DND-41 (cell line): Measurements from ENCODE around the gene SMCO2.

Source experiments
- ATAC-seq: fragments of 200-7000 bp; cut with Tn5 transposase; 3 replicates; pipeline ENCODE4 v1.9.1; 2021; ENCODE audit warnings: low read depth; ENCODE audit not compliant: insufficient read depth
- DNase-seq: peaks from one replicate; pipeline ENCODE4 v3.0.0-alpha.2; 2020
- H2AFZ ChIP-seq: 2 replicates; pipeline ENCODE4 v1.6.0; 2012; ENCODE audit warnings: low read depth, low read length
- H3K27ac ChIP-seq: 2 replicates; pipeline ENCODE4 v1.5.1; 2012; ENCODE audit warnings: low read length, inconsistent platforms
- H3K27me3 ChIP-seq: fragments of 200-600 bp; sonication (generic); 2 replicates; pipeline ENCODE4 v1.6.0; 2012; ENCODE audit warnings: low read length, mild to moderate bottlenecking, inconsistent platforms; ENCODE audit not compliant: insufficient read depth, poor library complexity
- H3K36me3 ChIP-seq: 2 replicates; pipeline ENCODE4 v1.5.1; 2012; ENCODE audit warnings: low read length, inconsistent platforms; ENCODE audit not compliant: insufficient read depth
- H3K4me1 ChIP-seq: 2 replicates; pipeline ENCODE4 v1.5.1; 2012; ENCODE audit warnings: mild to moderate bottlenecking, low read length; ENCODE audit not compliant: insufficient read depth
- H3K4me2 ChIP-seq: 2 replicates; pipeline ENCODE4 v1.6.0; 2012; ENCODE audit warnings: mild to moderate bottlenecking, moderate library complexity, low read length, inconsistent platforms; ENCODE audit not compliant: insufficient read depth
- H3K4me3 ChIP-seq, 2 experiments: fragments of 200-600 bp in 1 of 2; shearing (Covaris generic) in 1 of 2; 2 replicates each; pipeline ENCODE4 v1.5.1; 2012 to 2016; ENCODE audit warnings: inconsistent platforms in 2 of 2, low read length in 2 of 2, mild to moderate bottlenecking in 2 of 2, low read depth in 1 of 2, moderate library complexity in 1 of 2
- H3K79me2 ChIP-seq: 2 replicates; pipeline ENCODE4 v1.6.0; 2012; ENCODE audit warnings: low read length, inconsistent platforms; ENCODE audit not compliant: insufficient read depth
- H3K9ac ChIP-seq: 2 replicates; pipeline ENCODE4 v1.6.0; 2012; ENCODE audit warnings: low read depth, mild to moderate bottlenecking, inconsistent platforms, low read length, moderate library complexity
- H3K9me3 ChIP-seq: 2 replicates; pipeline ENCODE4 v1.5.1; 2012; ENCODE audit warnings: low read length, moderate library complexity, mild to moderate bottlenecking, inconsistent platforms; ENCODE audit not compliant: insufficient read depth, severe bottlenecking
- H4K20me1 ChIP-seq: 2 replicates; pipeline ENCODE4 v1.6.0; 2012; ENCODE audit warnings: low read length; ENCODE audit not compliant: insufficient read depth
- EZH2 ChIP-seq: IDR thresholded peaks from 3 replicates; pipeline ENCODE4 v1.6.1; 2012; ENCODE audit warnings: borderline replicate concordance, low read depth, mild to moderate bottlenecking, moderate library complexity, low read length, inconsistent platforms; ENCODE audit not compliant: severe bottlenecking
- TF ChIP-seq, protein P1 (sequence below): IDR thresholded peaks from 2 replicates; pipeline ENCODE4 v1.5.1; 2012; ENCODE audit warnings: borderline replicate concordance, low read length, moderate library complexity, mild to moderate bottlenecking; ENCODE audit not compliant: poor library complexity, severe bottlenecking; ENCODE audit errors: extremely low read depth

Gene SMCO2

DNA sequence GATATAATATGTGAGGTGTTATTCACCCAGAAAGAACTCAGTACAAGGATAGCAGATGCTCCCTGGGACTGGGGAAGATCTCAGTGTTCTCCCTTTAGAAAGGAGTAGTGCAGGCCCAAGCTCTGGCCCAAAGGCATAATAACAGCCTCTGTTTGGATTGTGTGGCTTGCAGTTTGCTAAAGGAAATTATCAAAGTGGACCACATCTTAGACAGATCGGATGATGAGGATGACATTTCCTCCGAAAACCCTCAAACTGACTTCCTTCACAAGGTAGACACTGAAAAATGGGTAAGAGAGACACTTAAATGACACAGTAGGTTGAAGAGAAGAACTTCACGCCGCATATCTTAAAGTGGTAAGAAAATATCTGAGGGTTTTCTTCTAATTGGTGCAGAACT is 26.1 kb downstream of the SMCO2 start:
- peak; percentile 15 for DNase-seq
- H3K4me2 ChIP-seq = no peak overlapping the region
- no peaks in the 10 kb centered on the region for H3K36me3 ChIP-seq
- no peak overlapping the region for H3K9ac ChIP-seq
- no peak overlapping the region for H3K4me3 ChIP-seq
- no peaks in the 10 kb centered on the region for H3K4me1 ChIP-seq
- H3K27ac ChIP-seq = no peak overlapping the region
- H3K27me3 ChIP-seq = peaks cover 5% of the 10 kb centered on the region
- no peak for TF ChIP-seq EZH2
- TF ChIP-seq, protein P1, sequence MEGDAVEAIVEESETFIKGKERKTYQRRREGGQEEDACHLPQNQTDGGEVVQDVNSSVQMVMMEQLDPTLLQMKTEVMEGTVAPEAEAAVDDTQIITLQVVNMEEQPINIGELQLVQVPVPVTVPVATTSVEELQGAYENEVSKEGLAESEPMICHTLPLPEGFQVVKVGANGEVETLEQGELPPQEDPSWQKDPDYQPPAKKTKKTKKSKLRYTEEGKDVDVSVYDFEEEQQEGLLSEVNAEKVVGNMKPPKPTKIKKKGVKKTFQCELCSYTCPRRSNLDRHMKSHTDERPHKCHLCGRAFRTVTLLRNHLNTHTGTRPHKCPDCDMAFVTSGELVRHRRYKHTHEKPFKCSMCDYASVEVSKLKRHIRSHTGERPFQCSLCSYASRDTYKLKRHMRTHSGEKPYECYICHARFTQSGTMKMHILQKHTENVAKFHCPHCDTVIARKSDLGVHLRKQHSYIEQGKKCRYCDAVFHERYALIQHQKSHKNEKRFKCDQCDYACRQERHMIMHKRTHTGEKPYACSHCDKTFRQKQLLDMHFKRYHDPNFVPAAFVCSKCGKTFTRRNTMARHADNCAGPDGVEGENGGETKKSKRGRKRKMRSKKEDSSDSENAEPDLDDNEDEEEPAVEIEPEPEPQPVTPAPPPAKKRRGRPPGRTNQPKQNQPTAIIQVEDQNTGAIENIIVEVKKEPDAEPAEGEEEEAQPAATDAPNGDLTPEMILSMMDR = no peak
- ATAC-seq = peak; percentile 85
- no peaks in the 10 kb centered on the region for H3K79me2 ChIP-seq
- peaks cover 10% of the 10 kb centered on the region for H3K9me3 ChIP-seq
- no peak overlapping the region for H2AFZ ChIP-seq
- H4K20me1 ChIP-seq = no peaks in the 10 kb centered on the region

DNA sequence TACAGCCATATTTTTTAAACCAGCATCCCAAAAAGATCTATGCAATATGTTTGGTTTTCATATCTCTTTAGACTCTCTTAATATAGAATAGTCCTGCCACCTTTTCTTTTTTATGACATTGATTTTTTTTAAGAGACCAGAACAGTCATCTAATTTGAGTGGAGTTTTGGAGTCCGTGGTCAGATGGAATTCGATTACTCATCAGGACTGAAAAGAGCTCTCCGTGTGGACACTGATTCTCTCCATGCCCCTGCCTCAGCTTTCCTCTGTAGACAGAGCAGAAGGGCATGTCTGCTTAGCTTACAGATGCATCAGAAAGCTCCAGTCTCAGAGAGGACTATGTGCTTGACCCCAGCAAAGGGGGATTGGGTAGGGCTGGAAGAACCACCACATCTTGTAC is 27.8 kb downstream of the SMCO2 start:
- Histone ChIP-seq H4K20me1 (no peaks in the 10 kb centered on the region), H3K36me3 (no peaks in the 10 kb centered on the region), H3K27me3 (peaks cover 3% of the 10 kb centered on the region), H3K27ac (no peak overlapping the region), H3K4me1 (no peaks in the 10 kb centered on the region), H3K9ac (no peak overlapping the region), H2AFZ (no peak overlapping the region), H3K79me2 (no peaks in the 10 kb centered on the region), H3K4me3 (no peak overlapping the region), H3K4me2 (no peak overlapping the region), H3K9me3 (peaks cover 18% of the 10 kb centered on the region)
- TF ChIP-seq EZH2 = no peak
- TF ChIP-seq, protein P1 = no peak
- ATAC-seq = no peak
- no peak for DNase-seq

DNA sequence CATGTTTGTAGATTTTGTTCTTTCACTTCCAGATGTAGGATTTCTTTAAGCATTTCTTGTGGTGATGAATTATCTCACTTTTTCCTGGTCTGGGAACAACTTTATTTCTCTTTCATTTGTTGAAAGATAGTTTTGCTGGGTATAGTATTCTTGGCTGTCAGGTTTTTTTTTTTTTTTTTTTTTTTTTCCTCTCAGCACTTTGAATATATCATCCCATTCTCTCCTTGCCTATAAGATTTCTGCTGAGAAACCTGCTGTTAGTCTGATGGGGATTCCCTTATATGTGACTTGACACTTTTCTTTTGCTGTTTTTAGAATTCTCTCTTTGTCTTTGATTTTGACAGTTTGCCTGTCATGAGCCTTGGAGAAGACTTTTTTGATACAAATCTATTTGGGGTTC is 30.5 kb downstream of the SMCO2 start:
- Histone ChIP-seq H3K27ac (no peak overlapping the region), H4K20me1 (no peaks in the 10 kb centered on the region), H3K4me2 (no peak overlapping the region), H3K4me1 (no peaks in the 10 kb centered on the region), H3K9ac (no peak overlapping the region), H3K9me3 (peaks cover 18% of the 10 kb centered on the region), H3K27me3 (no peaks in the 10 kb centered on the region), H3K4me3 (no peak overlapping the region), H3K36me3 (no peaks in the 10 kb centered on the region), H2AFZ (no peak overlapping the region), H3K79me2 (no peaks in the 10 kb centered on the region)
- DNase-seq (no peak), ATAC-seq (no peak)
- TF ChIP-seq EZH2 = no peak
- TF ChIP-seq, protein P1 = no peak

DNA sequence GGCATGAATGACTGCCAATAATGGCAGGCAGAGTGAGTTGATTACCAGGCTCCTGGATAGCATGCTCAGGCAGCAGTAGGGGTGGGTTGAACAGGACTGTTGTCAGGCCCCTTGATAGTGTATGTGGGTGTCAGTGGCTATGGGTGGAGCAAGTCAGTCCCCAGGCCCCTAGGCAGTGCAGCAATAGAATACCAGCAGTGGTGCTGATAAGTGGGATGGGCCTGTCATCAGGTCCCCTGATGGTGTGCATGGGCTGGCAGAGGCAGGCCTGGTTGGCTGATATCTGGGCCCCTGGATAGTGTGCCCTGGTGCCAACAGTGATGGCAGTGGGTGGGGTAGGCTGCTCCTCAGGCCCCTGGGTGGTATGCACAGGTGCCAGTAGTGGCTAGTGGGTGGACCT is 32.4 kb downstream of the SMCO2 start:
- no peak for ATAC-seq
- H2AFZ ChIP-seq = no peak overlapping the region

More for the DNA sequence above, 32.4 kb downstream of the SMCO2 start:
- DNase-seq = no peak
- Histone ChIP-seq H3K4me3 (no peak overlapping the region), H3K27ac (no peak overlapping the region), H3K27me3 (no peaks in the 10 kb centered on the region), H3K4me1 (no peaks in the 10 kb centered on the region), H3K36me3 (no peaks in the 10 kb centered on the region), H3K79me2 (no peaks in the 10 kb centered on the region), H3K4me2 (no peak overlapping the region), H3K9ac (no peak overlapping the region), H3K9me3 (peaks cover 18% of the 10 kb centered on the region), H4K20me1 (no peaks in the 10 kb centered on the region)
- TF ChIP-seq, protein P1 = no peak
- TF ChIP-seq EZH2 = no peak
